K562 (cell line): ENCODE results near the gene MAL. TPM values are rescaled to one million over a fixed set of nuclear protein-coding genes. Genes with fewer than 3 reads are reported as not detected.

Experiments
- ATAC-seq: fragments of 200-7000 bp; cut with Tn5 transposase; 3 replicates; pipeline ENCODE4 v1.9.1; 2020; ENCODE audit warnings: moderate library complexity
- BruUV-seq: library from RNA; stranded (reverse); fragments of 400-500 nt; replicated peaks from 2 replicates; lab custom pipeline; 2021; lab: Mats Ljungman, UMichigan
- CTCF ChIA-PET: fragments of 300-600 bp; formaldehyde crosslinking; extraction: SDS; loops from one replicate; lab custom pipeline; 2021; ENCODE audit warnings: low intra/inter-chr PET ratio; lab: Yijun Ruan, JAX
- POLR2A ChIA-PET: fragments of 300-600, 350-650 bp; sonication (Branson Sonifier 250); formaldehyde crosslinking; extraction: SDS; loops from one replicate; lab custom pipeline; 2021; ENCODE audit warnings: antibody characterized with exemption, inconsistent platforms; lab: Yijun Ruan, JAX
- DNase-seq, 4 experiments: peaks; one replicate each; pipeline versions ENCODE4 v3.0.0 to v3.0.0-alpha.2; 2011 to 2018; ENCODE audit warnings: low spot score in 3 of 4, mixed read lengths in 3 of 4; ENCODE audit errors: extremely low read depth in 1 of 4
- FAIRE-seq: peaks from 2 replicates; lab custom pipeline; 2011; peaks lifted over from hg19 to GRCh38; lab: Jason Lieb, UNC
- H2AFZ ChIP-seq: 2 replicates; pipeline ENCODE4 v1.6.0; 2011; ENCODE audit warnings: low read depth, low read length, control low read depth, inconsistent platforms
- H3K27ac ChIP-seq: fragments of 200-600 bp; 3 replicates; pipeline ENCODE4 v1.8.0; 2011; ENCODE audit warnings: low read depth, mild to moderate bottlenecking, control low read depth, inconsistent platforms, low read length, moderate library complexity, mixed read lengths; ENCODE audit errors: extremely low read depth
- H3K27me3 ChIP-seq, 2 experiments: fragments of 300-600 bp in 1 of 2; 2 replicates in 1 of 2; 3 replicates in 1 of 2; pipeline versions ENCODE4 v1.6.0 to v1.8.0; 2011; ENCODE audit warnings: inconsistent platforms in 2 of 2, low read length in 2 of 2, mild to moderate bottlenecking in 1 of 2, mixed read lengths in 1 of 2, moderate library complexity in 1 of 2; ENCODE audit not compliant: control insufficient read depth in 2 of 2, insufficient read depth in 2 of 2
- H3K36me3 ChIP-seq: fragments of 300-600 bp; 3 replicates; pipeline ENCODE4 v1.8.0; 2011; ENCODE audit warnings: mild to moderate bottlenecking, low read length, inconsistent platforms; ENCODE audit not compliant: control insufficient read depth, insufficient read depth
- H3K4me1 ChIP-seq, 2 experiments: fragments of 200-600 bp in 1 of 2; replicated peaks in 1 of 2; 2 replicates in 1 of 2; 3 replicates in 1 of 2; pipeline versions ENCODE4 v1.5.1 to v1.8.0; 2011; ENCODE audit warnings: inconsistent platforms in 2 of 2, low read length in 2 of 2, mild to moderate bottlenecking in 1 of 2, mixed read lengths in 1 of 2, moderate library complexity in 1 of 2; ENCODE audit not compliant: control insufficient read depth in 2 of 2, insufficient read depth in 2 of 2
- H3K4me2 ChIP-seq: 2 replicates; pipeline ENCODE4 v1.6.1; 2011; ENCODE audit warnings: low read length, control low read depth, inconsistent platforms, mixed read lengths; ENCODE audit not compliant: insufficient read depth
- H3K4me3 ChIP-seq: fragments of 200-600 bp; sonication (generic), shearing (Covaris generic); 2 replicates; pipeline ENCODE4 v1.5.1; 2016; ENCODE audit warnings: control low read depth, inconsistent platforms
- H3K79me2 ChIP-seq: fragments of 200-600 bp; 3 replicates; pipeline ENCODE4 v1.8.0; 2011; ENCODE audit warnings: low read length, inconsistent platforms; ENCODE audit not compliant: control insufficient read depth, insufficient read depth
- H3K9ac ChIP-seq, 2 experiments: 2 replicates each; pipeline versions ENCODE4 v1.6.0 to v1.6.1; 2011; ENCODE audit warnings: low read depth in 2 of 2, low read length in 2 of 2, control low read depth in 1 of 2, inconsistent platforms in 1 of 2, mild to moderate bottlenecking in 1 of 2, mixed read lengths in 1 of 2; ENCODE audit not compliant: insufficient read depth in 1 of 2
- H3K9me1 ChIP-seq: one replicate; pipeline ENCODE4 v1.6.0; 2011; ENCODE audit warnings: inconsistent platforms, mild to moderate bottlenecking, low read length, moderate library complexity; ENCODE audit not compliant: control insufficient read depth, insufficient read depth
- H3K9me3 ChIP-seq: replicated peaks from 2 replicates; pipeline ENCODE4 v1.5.1; 2011; ENCODE audit warnings: low read depth, low read length, inconsistent platforms; ENCODE audit not compliant: control insufficient read depth, insufficient read depth
- H4K20me1 ChIP-seq: replicated peaks from 2 replicates; pipeline ENCODE4 v1.6.1; 2011; ENCODE audit warnings: low read length, inconsistent platforms, mixed read lengths; ENCODE audit not compliant: control insufficient read depth, insufficient read depth
- LEF1 ChIP-seq: fragments of 450-650 bp; IDR thresholded peaks from 2 replicates; pipeline ENCODE4 v1.6.1; 2016; ENCODE audit warnings: mild to moderate bottlenecking
- NR4A1 ChIP-seq, 2 experiments: fragments of 250-450 bp in 1 of 2; fragments of 450-650 bp in 1 of 2; sonication (Bioruptor Pico) in 1 of 2; IDR thresholded peaks; 2 replicates each; pipeline versions ENCODE4 v1.4.0 to v1.6.1; 2016 to 2020; ENCODE audit warnings: mild to moderate bottlenecking in 2 of 2, missing compliant biosample characterization in 1 of 2, missing genetic modification characterization in 1 of 2, moderate library complexity in 1 of 2
- ZHX1 ChIP-seq: fragments of 150-350 bp; conservative IDR thresholded peaks from 2 replicates; pipeline ENCODE4 v1.6.1; 2014; ENCODE audit warnings: low read length
- ZNF224 ChIP-seq: sonication (generic); formaldehyde crosslinking; IDR thresholded peaks from 2 replicates; pipeline ENCODE4 v1.8.0; 2022; ENCODE audit warnings: mild to moderate bottlenecking, missing genetic modification reagents
- WGBS: fragments of 100-300 bp; shearing (Covaris generic); methylation state at CpG from one replicate; pipeline ENCODE4 v1.1.6; 2016; ENCODE audit warnings: low coverage, mixed read lengths; ENCODE audit not compliant: insufficient coverage; ENCODE audit errors: missing lambda C conversion rate; 5-methylcytosine and 5-hydroxymethylcytosine counted together
- in situ Hi-C: fragments of 300-500 bp; cut with MboI; formaldehyde crosslinking; loops from 4 replicates; pipeline ENCODE4 v1.15.0; 2018; ENCODE audit warnings: inconsistent platforms, mixed read lengths
- intact Hi-C: fragments of 100-400 bp; cut with micrococcal nuclease; formaldehyde crosslinking; loops from 2 replicates; pipeline ENCODE4 v1.14.2; 2022
- polyA plus RNA-seq, 8 experiments: library from polyadenylated mRNA; depleted of rRNA in 4 of 8; stranded (reverse) in 5 of 8; unstranded in 3 of 8; fragments of >200 nt; fragmentation: Nextera tagmentation in 2 of 8; fragmentation: Illumina TruSeq in 1 of 8; extraction: Ambion mirVana in 2 of 8; extraction: Trizol in 1 of 8; gene quantifications; 2 replicates each; pipeline versions ENCODE4 v1.2.1 to v1.2.3, GENCODE V29; 2011 to 2014; ENCODE audit warnings: inconsistent platforms in 1 of 8, missing spikeins in 1 of 8
- total RNA-seq, 7 experiments: library from RNA; depleted of rRNA in 6 of 7; stranded (reverse); fragments of >200 nt in 6 of 7; fragmentation: Illumina TruSeq in 2 of 7; extraction: Trizol in 2 of 7; gene quantifications; 2 replicates each; pipeline versions ENCODE4 v1.2.1 to v1.2.3, GENCODE V29; 2011 to 2021; ENCODE audit warnings: low replicate concordance in 1 of 7
- TF ChIP-seq, protein P1 (sequence below): sonication (generic); formaldehyde crosslinking; IDR thresholded peaks from 2 replicates; pipeline ENCODE4 v1.8.0; 2023; ENCODE audit warnings: mild to moderate bottlenecking, missing genetic modification reagents

Gene MAL
- total and polyA plus RNA-seq, 9 of the 15 experiments (the other 6 are each of a cell fraction or from before 2014, with no cell fraction given), result not detected

DNA sequence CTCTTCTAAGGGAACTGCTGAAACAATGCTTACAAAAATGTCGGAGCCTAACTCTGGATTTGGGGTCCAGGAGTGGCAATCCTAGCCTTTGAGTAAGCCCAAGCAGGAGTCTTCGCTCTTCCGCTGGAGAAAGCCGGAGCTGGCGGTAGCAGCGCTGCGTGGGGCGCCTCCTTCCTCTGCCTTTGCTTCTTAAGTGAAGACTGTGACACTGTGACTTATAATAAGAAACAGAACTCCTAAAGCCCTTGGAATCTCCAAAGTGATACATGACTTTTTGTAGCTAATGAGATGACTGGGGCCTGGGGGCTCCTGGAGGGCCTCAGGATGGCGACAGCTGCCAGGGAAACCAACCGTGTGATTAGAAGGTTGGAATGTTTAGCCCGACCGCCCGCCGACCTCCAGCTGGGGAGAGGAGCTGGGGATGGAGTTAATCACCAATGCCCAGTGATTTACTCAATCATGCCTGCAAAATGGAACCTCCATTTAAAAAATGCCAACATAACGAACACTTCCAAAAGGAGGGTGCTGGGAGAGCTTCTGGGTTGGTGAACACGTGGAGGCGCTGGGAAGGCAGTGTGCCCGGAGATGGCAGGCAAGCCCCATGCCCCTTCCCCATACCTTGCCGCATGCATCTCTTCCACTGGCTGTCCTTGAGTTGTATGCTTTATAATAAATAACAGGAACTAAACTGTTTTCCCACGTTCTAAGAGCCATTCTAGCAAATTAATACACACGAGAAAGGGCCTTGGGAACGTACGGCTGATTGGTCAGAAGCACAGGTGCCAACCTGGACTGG, 29.0 kb upstream of the MAL start:
- POLR2A ChIA-PET, result no interaction called here
- peaks cover 0 to 6% of the 10 kb centered on the region in 2 experiments; a peak in 1 of 5 replicates for H3K4me1 ChIP-seq
- no TSS peak for BruUV-seq

More for the DNA sequence above, 29.0 kb upstream of the MAL start:
- Histone ChIP-seq H3K27me3 (peaks cover 4 to 65% of the 10 kb centered on the region in 2 experiments; a peak in 4 of 5 replicates), H4K20me1 (0 out of 2 replicates have a peak, but pooled peaks cover 11% of the 10 kb centered on the region), H3K4me3 (no peak overlapping the region), H3K36me3 (no peaks in the 10 kb centered on the region), H3K27ac (no peak overlapping the region), H3K9me1 (no peaks in the 10 kb centered on the region), H2AFZ (no peak overlapping the region), H3K79me2 (no peaks in the 10 kb centered on the region), H3K9ac (no peak overlapping the region), H3K9me3 (no peaks in the 10 kb centered on the region), H3K4me2 (no peak overlapping the region)
- TF ChIP-seq ZHX1, result no peak
- no peak for TF ChIP-seq NR4A1 (CRISPR knock-in tag; IDR thresholded peaks at IDR 0.05)
- TF ChIP-seq NR4A1 (tag; IDR thresholded peaks at IDR 0.05), result no peak
- no peak for TF ChIP-seq LEF1
- TF ChIP-seq, protein P1, sequence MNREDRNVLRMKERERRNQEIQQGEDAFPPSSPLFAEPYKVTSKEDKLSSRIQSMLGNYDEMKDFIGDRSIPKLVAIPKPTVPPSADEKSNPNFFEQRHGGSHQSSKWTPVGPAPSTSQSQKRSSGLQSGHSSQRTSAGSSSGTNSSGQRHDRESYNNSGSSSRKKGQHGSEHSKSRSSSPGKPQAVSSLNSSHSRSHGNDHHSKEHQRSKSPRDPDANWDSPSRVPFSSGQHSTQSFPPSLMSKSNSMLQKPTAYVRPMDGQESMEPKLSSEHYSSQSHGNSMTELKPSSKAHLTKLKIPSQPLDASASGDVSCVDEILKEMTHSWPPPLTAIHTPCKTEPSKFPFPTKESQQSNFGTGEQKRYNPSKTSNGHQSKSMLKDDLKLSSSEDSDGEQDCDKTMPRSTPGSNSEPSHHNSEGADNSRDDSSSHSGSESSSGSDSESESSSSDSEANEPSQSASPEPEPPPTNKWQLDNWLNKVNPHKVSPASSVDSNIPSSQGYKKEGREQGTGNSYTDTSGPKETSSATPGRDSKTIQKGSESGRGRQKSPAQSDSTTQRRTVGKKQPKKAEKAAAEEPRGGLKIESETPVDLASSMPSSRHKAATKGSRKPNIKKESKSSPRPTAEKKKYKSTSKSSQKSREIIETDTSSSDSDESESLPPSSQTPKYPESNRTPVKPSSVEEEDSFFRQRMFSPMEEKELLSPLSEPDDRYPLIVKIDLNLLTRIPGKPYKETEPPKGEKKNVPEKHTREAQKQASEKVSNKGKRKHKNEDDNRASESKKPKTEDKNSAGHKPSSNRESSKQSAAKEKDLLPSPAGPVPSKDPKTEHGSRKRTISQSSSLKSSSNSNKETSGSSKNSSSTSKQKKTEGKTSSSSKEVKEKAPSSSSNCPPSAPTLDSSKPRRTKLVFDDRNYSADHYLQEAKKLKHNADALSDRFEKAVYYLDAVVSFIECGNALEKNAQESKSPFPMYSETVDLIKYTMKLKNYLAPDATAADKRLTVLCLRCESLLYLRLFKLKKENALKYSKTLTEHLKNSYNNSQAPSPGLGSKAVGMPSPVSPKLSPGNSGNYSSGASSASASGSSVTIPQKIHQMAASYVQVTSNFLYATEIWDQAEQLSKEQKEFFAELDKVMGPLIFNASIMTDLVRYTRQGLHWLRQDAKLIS, result no peak
- TF ChIP-seq ZNF224 (CRISPR knock-in tag), result no peak
- ATAC-seq, result no peak
- 5% methylated on average over 23 of the region's 23 CpGs for WGBS
- DNase-seq, result no peak
- intact Hi-C loops, result no loop called here
- FAIRE-seq, result no peak
- CTCF ChIA-PET, result no interaction called here
- in situ Hi-C loops, result no loop called here
